ENCODE results near the gene ETV6. TPM values are rescaled to one million over a fixed set of nuclear protein-coding genes. Genes with fewer than 3 reads are reported as not detected.

ETV6 gene
- total and polyA plus RNA-seq, 9 of the 15 experiments (the other 6 are each of a cell fraction or from before 2014, with no cell fraction given): 0.81 to 12.7 (median 4.1) TPM

- no peak for TF ChIP-seq BCOR (IDR thresholded peaks at IDR 0.05)
- no peak for TF ChIP-seq BCLAF1 (IDR thresholded peaks at IDR 0.05; ENCODE audit: borderline replicate concordance in 1 of 2, control insufficient read depth in 1 of 2, low read depth in 2 of 2, low read length in 1 of 2)
Measured at GRCh38 chr12:11739980-11740577, 90.6 kb downstream of the ETV6 start (continued).

DNA sequence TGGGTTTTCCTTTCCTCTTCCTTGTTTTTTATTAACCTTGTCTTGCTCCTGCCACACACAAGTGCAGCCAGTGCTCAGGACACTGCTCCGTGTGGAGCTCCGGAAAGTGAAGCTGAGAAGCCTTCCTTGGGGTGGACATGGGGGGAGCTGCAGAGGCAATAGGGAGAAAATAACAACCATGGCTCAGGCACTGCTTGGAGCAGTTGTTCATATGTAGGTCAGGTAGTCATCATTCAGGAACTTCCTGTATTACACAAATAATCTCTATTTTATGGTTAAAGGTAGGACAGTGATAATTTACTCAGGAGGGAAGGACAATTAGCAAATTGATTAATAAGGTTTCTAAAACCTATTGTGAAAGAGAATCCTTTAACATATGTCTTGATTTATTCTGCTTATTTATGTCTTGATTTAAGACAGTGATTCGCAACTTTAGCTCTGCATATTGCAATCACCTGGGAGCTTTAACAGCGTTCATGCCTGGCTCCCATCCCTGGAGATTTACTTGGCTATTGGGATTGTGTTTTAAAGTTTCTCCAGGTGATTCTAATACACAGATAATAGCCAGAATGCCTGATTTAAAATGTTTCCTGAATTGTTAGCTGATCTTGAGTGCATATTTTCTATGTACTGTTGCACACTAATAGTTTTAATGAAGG, 92.1 kb downstream of the ETV6 start:
- 51% methylated on average over 2 of the region's 4 CpGs for WGBS (ENCODE audit: insufficient coverage, low coverage, missing lambda C conversion rate)
- TF ChIP-seq RB1 (IDR thresholded peaks at IDR 0.05; ENCODE audit: low read depth): no peak
- TF ChIP-seq SREBF2 (CRISPR knock-in tag; IDR thresholded peaks at IDR 0.05): no peak
- ChIA-PET CTCF (ENCODE audit: low intra/inter-chr PET ratio) (no interaction called here), POLR2A (no interaction called here)
- no peaks in the 10 kb centered on the region for H3K36me3 ChIP-seq (ENCODE audit: control insufficient read depth, insufficient read depth, low read length)
- H3K4me1 ChIP-seq (replicated peaks in 1 of 2; ENCODE audit: control insufficient read depth in 2 of 2, insufficient read depth in 2 of 2, low read length in 2 of 2): peaks cover 0 to 11% of the 10 kb centered on the region in 2 experiments; a peak in 2 of 5 replicates
- in situ Hi-C loops (cut with MboI) (no loop called here), intact Hi-C loops (cut with micrococcal nuclease) (no loop called here)
- BruUV-seq (replicated peaks): no TSS peak
- H3K79me2 ChIP-seq (ENCODE audit: control insufficient read depth, insufficient read depth, low read length): no peaks in the 10 kb centered on the region; the same call in 2 of the 3 replicates
- no peaks in the 10 kb centered on the region for H3K27me3 ChIP-seq (ENCODE audit: control insufficient read depth in 2 of 2, insufficient read depth in 2 of 2, low read length in 2 of 2)
- no peaks in the 10 kb centered on the region; the same call in 1 of the 2 replicates for H4K20me1 ChIP-seq (replicated peaks; ENCODE audit: control insufficient read depth, insufficient read depth, low read length)
- H3K27ac ChIP-seq (ENCODE audit: extremely low read depth, low read depth, low read length): no peak overlapping the region
- H3K9ac ChIP-seq (ENCODE audit: insufficient read depth in 1 of 2, low read depth in 2 of 2, low read length in 2 of 2): no peak overlapping the region
- DNase-seq (ENCODE audit: extremely low read depth in 1 of 4, low spot score in 3 of 4): no peak
- no peak overlapping the region for H3K4me2 ChIP-seq (ENCODE audit: insufficient read depth, low read length)
- H2AFZ ChIP-seq (ENCODE audit: low read depth, low read length): no peak overlapping the region
- H3K9me1 ChIP-seq (ENCODE audit: control insufficient read depth, insufficient read depth, low read length): no peaks in the 10 kb centered on the region
- ATAC-seq: no peak
- FAIRE-seq: no peak
- no peak overlapping the region for H3K4me3 ChIP-seq
- H3K9me3 ChIP-seq (replicated peaks; ENCODE audit: control insufficient read depth, insufficient read depth, low read depth, low read length): no peaks in the 10 kb centered on the region
